HEK293T (cell line): ENCODE results near the gene MITF.
"Not testable (repeated sequence)": the region's sequence is repeated elsewhere in the genome, so short reads cannot be mapped to it uniquely, and the experiment has no call there.

Source experiments
- CTCF ChIA-PET: fragments of 350-600 bp; formaldehyde crosslinking; extraction: SDS; loops from one replicate; lab custom pipeline; 2021; ENCODE audit warnings: antibody characterized with exemption, inconsistent platforms; lab: Yijun Ruan, JAX
- POLR2A ChIA-PET: fragments of 350-600 bp; formaldehyde crosslinking; extraction: SDS; loops from one replicate; lab custom pipeline; 2020; ENCODE audit warnings: antibody characterized with exemption, inconsistent platforms; lab: Yijun Ruan, JAX
- DNase-seq: peaks from one replicate; pipeline ENCODE4 v3.0.0; 2012; ENCODE audit warnings: mixed read lengths; ENCODE audit errors: extremely low spot score
- ARNT ChIP-seq: fragments of 450-650 bp; IDR thresholded peaks from 2 replicates; pipeline ENCODE4 v1.6.1; 2017; ENCODE audit warnings: mild to moderate bottlenecking
- BHLHE40 ChIP-seq: fragments of 450-650 bp; IDR thresholded peaks from 2 replicates; pipeline ENCODE4 v1.6.1; 2016; ENCODE audit warnings: mild to moderate bottlenecking, moderate library complexity, borderline replicate concordance
- CTBP1 ChIP-seq: fragments of 450-650 bp; IDR thresholded peaks from 2 replicates; pipeline ENCODE4 v1.6.1; 2016; ENCODE audit warnings: borderline replicate concordance
- ELF4 ChIP-seq: fragments of 450-650 bp; IDR thresholded peaks from 2 replicates; pipeline ENCODE4 v1.6.1; 2017; ENCODE audit warnings: antibody characterized with exemption
- FOXA1 ChIP-seq: fragments of 450-650 bp; IDR thresholded peaks from 2 replicates; pipeline ENCODE4 v1.6.1; 2016; ENCODE audit warnings: mild to moderate bottlenecking
- FOXK2 ChIP-seq: fragments of 450-650 bp; IDR thresholded peaks from 2 replicates; pipeline ENCODE4 v1.6.1; 2016; ENCODE audit warnings: mild to moderate bottlenecking
- FOXM1 ChIP-seq: fragments of 450-650 bp; IDR thresholded peaks from 2 replicates; pipeline ENCODE4 v1.6.1; 2017; ENCODE audit warnings: mild to moderate bottlenecking, borderline replicate concordance
- HDGF ChIP-seq: fragments of 450-650 bp; IDR thresholded peaks from 2 replicates; pipeline ENCODE4 v1.6.1; 2017; ENCODE audit warnings: antibody characterized with exemption, borderline replicate concordance
- L3MBTL2 ChIP-seq: fragments of 450-650 bp; conservative IDR thresholded peaks from 2 replicates; pipeline ENCODE4 v1.6.1; 2016; ENCODE audit warnings: mild to moderate bottlenecking
- LEF1 ChIP-seq: fragments of 450-650 bp; IDR thresholded peaks from 2 replicates; pipeline ENCODE4 v1.6.1; 2017; ENCODE audit warnings: mild to moderate bottlenecking, borderline replicate concordance
- NFRKB ChIP-seq: fragments of 450-650 bp; IDR thresholded peaks from 2 replicates; pipeline ENCODE4 v1.6.1; 2016; ENCODE audit warnings: mild to moderate bottlenecking, moderate library complexity
- SP1 ChIP-seq: fragments of 450-650 bp; IDR thresholded peaks from 2 replicates; pipeline ENCODE4 v1.6.1; 2017
- SUZ12 ChIP-seq: fragments of 450-650 bp; IDR thresholded peaks from 2 replicates; pipeline ENCODE4 v1.6.1; 2016; ENCODE audit warnings: mild to moderate bottlenecking
- TARDBP ChIP-seq: fragments of 450-650 bp; IDR thresholded peaks from 2 replicates; pipeline ENCODE4 v1.6.1; 2016
- ZNF384 ChIP-seq: fragments of 450-650 bp; IDR thresholded peaks from 2 replicates; pipeline ENCODE4 v1.6.1; 2016
- TF ChIP-seq, protein P1 (sequence below): fragments of 450-650 bp; IDR thresholded peaks from 2 replicates; pipeline ENCODE4 v1.6.1; 2016

Gene MITF

DNA sequence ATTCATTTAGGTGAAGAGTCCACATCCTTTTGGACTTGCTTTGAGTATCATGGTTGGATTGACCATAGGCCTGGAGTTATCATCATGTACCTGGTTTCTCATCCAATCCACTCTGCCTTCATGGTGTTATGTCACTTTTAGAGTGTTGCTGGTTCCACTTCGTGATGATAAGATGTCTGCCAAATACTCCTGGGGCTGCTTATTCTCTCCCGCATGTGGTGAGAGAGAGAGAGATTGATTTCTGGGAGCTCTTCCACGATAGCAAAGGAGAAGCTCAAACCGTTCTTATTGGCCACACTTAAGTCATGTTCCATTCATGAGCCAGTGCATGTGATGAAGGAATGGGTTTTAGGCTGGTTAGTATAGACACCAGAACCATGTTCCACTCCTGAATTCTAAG is 47.6 kb downstream of the MITF start:
- POLR2A ChIA-PET: no interaction called here
- CTCF ChIA-PET: no interaction called here
- no peak for DNase-seq
- TF ChIP-seq LEF1 (no peak), TARDBP (no peak), SUZ12 (no peak), ELF4 (no peak), SP1 (no peak), ARNT (no peak), L3MBTL2 (no peak), CTBP1 (no peak), ZNF384 (no peak), HDGF (no peak), NFRKB (no peak), FOXK2 (no peak)
- TF ChIP-seq, protein P1, sequence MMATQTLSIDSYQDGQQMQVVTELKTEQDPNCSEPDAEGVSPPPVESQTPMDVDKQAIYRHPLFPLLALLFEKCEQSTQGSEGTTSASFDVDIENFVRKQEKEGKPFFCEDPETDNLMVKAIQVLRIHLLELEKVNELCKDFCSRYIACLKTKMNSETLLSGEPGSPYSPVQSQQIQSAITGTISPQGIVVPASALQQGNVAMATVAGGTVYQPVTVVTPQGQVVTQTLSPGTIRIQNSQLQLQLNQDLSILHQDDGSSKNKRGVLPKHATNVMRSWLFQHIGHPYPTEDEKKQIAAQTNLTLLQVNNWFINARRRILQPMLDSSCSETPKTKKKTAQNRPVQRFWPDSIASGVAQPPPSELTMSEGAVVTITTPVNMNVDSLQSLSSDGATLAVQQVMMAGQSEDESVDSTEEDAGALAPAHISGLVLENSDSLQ: no peak

DNA sequence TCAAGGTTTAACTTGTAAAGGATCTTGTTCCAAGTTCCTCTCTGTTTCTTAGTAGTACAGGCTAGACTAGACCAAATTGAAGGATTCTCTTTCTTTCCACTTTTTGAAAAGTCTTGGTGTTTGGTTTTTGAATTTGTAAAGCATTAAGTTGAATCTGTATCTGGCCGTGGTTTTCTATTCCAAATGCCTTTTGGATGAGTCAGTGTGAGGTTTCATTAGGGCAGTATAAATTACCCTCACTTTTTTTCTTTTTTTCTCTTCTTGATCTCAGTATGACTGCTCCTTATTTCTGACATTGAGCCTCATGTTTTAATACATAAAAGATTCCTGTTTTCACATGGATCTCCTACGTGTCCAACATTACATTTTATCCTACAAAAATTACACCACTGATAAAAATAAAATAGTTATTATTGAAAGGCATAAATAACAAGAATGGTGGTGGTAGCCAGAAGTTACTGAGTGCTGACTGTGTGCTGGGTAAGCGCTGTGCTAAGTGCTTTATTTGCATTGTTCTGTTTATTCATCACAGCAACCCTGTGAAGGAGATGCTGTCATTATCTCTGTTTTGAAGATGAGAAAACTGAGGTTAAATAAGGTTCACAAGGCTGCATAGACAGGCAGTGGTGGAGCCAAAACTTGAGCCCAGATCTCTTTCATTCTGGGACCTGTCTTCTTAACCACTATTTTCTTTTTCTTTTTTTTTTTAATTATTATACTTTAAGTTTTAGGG is 48.3 kb downstream of the MITF start:
- TF ChIP-seq CTBP1 (no peak), LEF1 (no peak), HDGF (no peak), BHLHE40 (no peak), TARDBP (no peak), FOXM1 (no peak), ARNT (no peak), ZNF384 (no peak), SP1 (no peak), FOXK2 (no peak), L3MBTL2 (no peak), ELF4 (no peak), SUZ12 (no peak), FOXA1 (no peak)
- TF ChIP-seq, protein P1: no peak
- ChIA-PET POLR2A (no interaction called here), CTCF (no interaction called here)
- DNase-seq: no peak

DNA sequence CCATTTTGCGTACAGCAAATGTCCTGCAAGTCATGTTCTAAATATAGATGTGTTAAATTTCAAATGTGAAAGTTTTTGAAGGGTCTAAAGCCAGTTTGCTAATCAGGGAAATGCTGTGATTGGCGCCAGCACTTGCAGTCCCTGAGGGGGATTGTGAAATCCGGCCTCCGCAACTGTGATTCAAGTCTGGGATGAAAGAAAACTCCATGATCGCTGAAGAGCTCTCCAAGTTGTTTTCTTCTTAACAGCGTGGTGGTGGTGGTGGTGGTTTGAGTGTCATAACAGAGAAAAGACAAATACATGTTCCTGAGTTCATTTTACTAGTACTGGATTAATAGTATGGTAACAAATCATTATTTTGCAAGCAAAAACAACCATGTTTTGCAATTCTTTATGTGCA is 51.8 kb downstream of the MITF start:
- ChIA-PET CTCF (interaction anchor here (1.0 to 3.5 kb wide), 3 partner anchors 46 to 111 kb away, joined by 3 to 31 read pairs (median 8); no protein-coding TSS in a partner anchor), POLR2A (no interaction called here)
- TF ChIP-seq FOXA1 (no peak), FOXK2 (no peak), SUZ12 (no peak), TARDBP (no peak), NFRKB (no peak), ARNT (no peak), CTBP1 (no peak), ELF4 (no peak), SP1 (no peak), ZNF384 (no peak), L3MBTL2 (no peak), BHLHE40 (no peak), FOXM1 (no peak)
- DNase-seq: no peak

DNA sequence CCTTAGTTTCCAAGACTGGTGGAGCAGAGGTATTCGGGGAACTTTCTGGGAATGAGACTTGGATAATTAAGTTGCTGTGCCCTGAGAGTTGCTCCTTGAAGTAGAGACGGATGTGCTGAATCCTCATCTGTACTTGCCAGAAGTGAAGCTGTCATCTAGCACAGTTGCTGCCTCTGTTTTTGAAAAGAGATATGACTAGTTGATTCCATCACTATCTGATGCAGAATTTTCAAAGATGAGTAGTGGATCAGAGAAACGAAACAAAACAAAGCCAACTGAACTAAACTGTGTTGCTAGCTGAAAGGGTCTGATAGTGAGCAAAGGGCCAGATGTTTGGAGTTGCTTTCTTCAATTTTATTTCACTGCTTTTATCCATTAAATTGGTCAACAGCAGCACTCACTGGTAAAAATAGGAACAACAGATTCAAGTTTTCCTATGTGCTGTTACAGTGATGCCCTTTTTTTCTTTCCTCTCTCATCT is 52.7 kb downstream of the MITF start:
- TF ChIP-seq ELF4 (no peak), L3MBTL2 (no peak), FOXA1 (no peak), FOXK2 (no peak), LEF1 (no peak), ARNT (no peak), SP1 (no peak)
- TF ChIP-seq, protein P1: no peak
- CTCF ChIA-PET: interaction anchor here (0.6 to 3.5 kb wide), 7 partner anchors 47 to 805 kb away, joined by 3 to 31 read pairs (median 4); no protein-coding TSS in a partner anchor
- peak; percentile 14 for DNase-seq
- POLR2A ChIA-PET: no interaction called here

DNA sequence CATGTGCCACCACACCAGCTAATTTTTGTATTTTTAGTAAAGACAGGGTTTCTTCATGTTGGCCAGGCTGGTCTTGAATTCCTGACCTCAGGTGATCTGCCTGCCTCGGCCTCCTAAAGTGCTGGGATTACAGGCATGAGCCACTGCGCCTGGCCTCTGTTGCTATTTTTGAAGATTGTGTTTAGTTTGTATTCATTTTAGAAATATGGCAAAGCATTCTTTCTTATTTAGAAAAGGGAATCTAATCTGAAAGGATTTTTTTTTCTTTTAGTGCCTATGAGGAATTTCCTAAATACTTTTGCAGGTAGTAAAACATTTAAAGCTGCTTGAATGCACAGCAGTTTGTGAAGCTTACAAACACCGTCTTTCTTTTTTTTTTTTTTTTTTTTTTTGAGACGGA is 56.9 kb downstream of the MITF start:
- CTCF ChIA-PET, DNase-seq, POLR2A ChIA-PET: not testable (repeated sequence)

DNA sequence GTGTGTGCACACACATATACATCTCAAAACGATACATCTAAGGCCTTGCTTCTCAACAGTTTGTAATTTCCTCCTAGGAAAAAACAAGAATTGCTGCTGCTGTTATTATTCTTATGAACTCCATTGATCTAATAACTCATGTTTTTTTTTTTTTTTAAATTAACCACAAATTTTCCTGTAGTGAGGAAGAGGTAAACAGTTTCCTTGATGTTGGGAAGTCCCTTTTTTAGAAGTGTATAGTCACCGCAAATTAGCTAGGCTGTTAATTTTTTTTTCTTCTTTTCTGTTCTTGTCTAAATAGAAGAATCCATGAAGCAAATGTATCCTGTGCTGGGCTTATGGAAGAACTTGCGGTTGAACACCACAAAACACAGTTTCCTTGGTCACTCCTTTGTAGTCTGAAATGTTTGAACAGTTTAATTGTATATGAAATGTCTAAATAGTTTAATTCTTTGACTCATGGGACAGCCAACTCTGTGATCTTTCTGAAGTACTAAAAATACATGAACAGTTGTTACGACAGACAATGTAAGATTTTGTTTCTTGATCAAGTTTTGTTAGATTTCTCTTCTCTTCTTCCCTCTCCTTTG is 64.5 kb downstream of the MITF start:
- ChIA-PET POLR2A (no interaction called here), CTCF (no interaction called here)
- no peak for DNase-seq

More for the DNA sequence above, 64.5 kb downstream of the MITF start:
- TF ChIP-seq SP1 (no peak), BHLHE40 (no peak), FOXA1 (no peak), L3MBTL2 (no peak), NFRKB (no peak), FOXK2 (no peak), ELF4 (no peak), TARDBP (no peak)
